OCI-M2 (cell line): ENCODE data around the gene CCDC148.

ENCODE experiments used
- DNase-seq: peaks from one replicate; lab custom pipeline; 2025; ENCODE audit not compliant: unreplicated experiment; lab: John Stamatoyannopoulos, UW

The CCDC148 gene

GRCh38 chr2:158305501-158305900 is 151.1 kb downstream of the CCDC148 start:
- DNase-seq = no peak

- no peak for DNase-seq
Measured at GRCh38 chr2:158300394-158300793, 156.2 kb downstream of the CCDC148 start.

GRCh38 chr2:158297606-158298005 is 158.9 kb downstream of the CCDC148 start:
- DNase-seq = no peak

- no peak for DNase-seq
Measured at GRCh38 chr2:158297120-158297519, 159.4 kb downstream of the CCDC148 start.

- no peak for DNase-seq
Measured at GRCh38 chr2:158293722-158294121, 162.8 kb downstream of the CCDC148 start.

- DNase-seq = no peak
Measured at GRCh38 chr2:158291544-158292180, 164.9 kb downstream of the CCDC148 start.

GRCh38 chr2:158290225-158290624 is 166.3 kb downstream of the CCDC148 start:
- DNase-seq = no peak

- DNase-seq = no peak
Measured at GRCh38 chr2:158276619-158277471, 179.7 kb downstream of the CCDC148 start.

GRCh38 chr2:158273791-158274190 is 182.8 kb downstream of the CCDC148 start:
- no peak for DNase-seq

GRCh38 chr2:158270536-158270935 is 186.0 kb downstream of the CCDC148 start:
- DNase-seq = no peak

GRCh38 chr2:158269143-158269542 is 187.4 kb downstream of the CCDC148 start:
- no peak for DNase-seq

GRCh38 chr2:158266111-158266510 is 190.4 kb downstream of the CCDC148 start:
- no peak for DNase-seq

- no peak for DNase-seq
Measured at GRCh38 chr2:158255257-158255656, 201.3 kb downstream of the CCDC148 start.

GRCh38 chr2:158253170-158253569 is 203.4 kb downstream of the CCDC148 start:
- no peak for DNase-seq

- no peak for DNase-seq
Measured at GRCh38 chr2:158251356-158251755, 205.2 kb downstream of the CCDC148 start.

GRCh38 chr2:158243392-158243791 is 213.2 kb downstream of the CCDC148 start:
- no peak for DNase-seq

GRCh38 chr2:158242280-158242679 is 214.3 kb downstream of the CCDC148 start:
- DNase-seq = no peak

GRCh38 chr2:158240975-158241374 is 215.6 kb downstream of the CCDC148 start:
- no peak for DNase-seq

GRCh38 chr2:158239271-158239670 is 217.3 kb downstream of the CCDC148 start:
- no peak for DNase-seq

- no peak for DNase-seq
Measured at GRCh38 chr2:158234497-158234896, 222.1 kb downstream of the CCDC148 start.

- no peak for DNase-seq
Measured at GRCh38 chr2:158232476-158232875, 224.1 kb downstream of the CCDC148 start.

GRCh38 chr2:158228943-158229508 is 227.5 kb downstream of the CCDC148 start:
- DNase-seq = peak; percentile 17
